ENCODE measurements around the gene TOMM70. TPM values are rescaled to one million over a fixed set of nuclear protein-coding genes. Genes with fewer than 3 reads are reported as not detected.

Gene TOMM70
- total RNA-seq, 2 donors from 2014 or later: 38.2 to 39.8 TPM

- DNase-seq (ENCODE audit: low spot score): no peak
- intact Hi-C loops (cut with DNase I): no loop called here
These were observed 12.7 kb upstream of the TOMM70 start for GRCh38 chr3:100413613-100414012.

- no peak for DNase-seq (ENCODE audit: low spot score)
- intact Hi-C loops (cut with DNase I): no loop called here
These were observed 12.2 kb upstream of the TOMM70 start for GRCh38 chr3:100412912-100413590.

- intact Hi-C loops (cut with DNase I): no loop called here
These were observed 10.4 kb upstream of the TOMM70 start for GRCh38 chr3:100411091-100411982.

GRCh38 chr3:100407977-100408532, 7.2 kb upstream of the TOMM70 start:
- DNase-seq (ENCODE audit: low spot score): no peak
- intact Hi-C loops (cut with DNase I): loop anchor here in 1 of 2 donors (2.0 kb wide), 1 partner anchor 131 kb away; no protein-coding TSS in a partner anchor

More at GRCh38 chr3:100411091-100411982, 10.4 kb upstream of the TOMM70 start:
- no peak for DNase-seq (ENCODE audit: low spot score)

GRCh38 chr3:100407164-100407563, 6.3 kb upstream of the TOMM70 start:
- no peak for DNase-seq (ENCODE audit: low spot score)
- intact Hi-C loops (cut with DNase I): no loop called here

- intact Hi-C loops (cut with DNase I): no loop called here
- no peak for DNase-seq (ENCODE audit: low spot score)
These were observed 3.3 kb upstream of the TOMM70 start for GRCh38 chr3:100404250-100404548.

GRCh38 chr3:100403362-100404249, 2.7 kb upstream of the TOMM70 start:
- no peak for DNase-seq (ENCODE audit: low spot score)
- intact Hi-C loops (cut with DNase I): no loop called here

GRCh38 chr3:100402891-100403290, 2.0 kb upstream of the TOMM70 start:
- DNase-seq (ENCODE audit: low spot score): no peak
- intact Hi-C loops (cut with DNase I): no loop called here

GRCh38 chr3:100402256-100402655, 1.4 kb upstream of the TOMM70 start:
- DNase-seq (ENCODE audit: low spot score): no peak
- intact Hi-C loops (cut with DNase I): no loop called here

- peak; percentile 83 for DNase-seq (ENCODE audit: low spot score)
- intact Hi-C loops (cut with DNase I): no loop called here
These were observed 769 bp upstream of the TOMM70 start for GRCh38 chr3:100401674-100402041.

GRCh38 chr3:100400419-100400779, 490 bp downstream of the TOMM70 start:
- intact Hi-C loops (cut with DNase I): no loop called here
- peak; percentile 79 for DNase-seq (ENCODE audit: low spot score)

GRCh38 chr3:100399341-100400071, 1.4 kb downstream of the TOMM70 start:
- no peak for DNase-seq (ENCODE audit: low spot score)
- intact Hi-C loops (cut with DNase I): no loop called here

- intact Hi-C loops (cut with DNase I): no loop called here
- DNase-seq (ENCODE audit: low spot score): no peak
These were observed 3.9 kb downstream of the TOMM70 start for GRCh38 chr3:100396967-100397366.

- intact Hi-C loops (cut with DNase I): no loop called here
- no peak for DNase-seq (ENCODE audit: low spot score)
These were observed 5.0 kb downstream of the TOMM70 start for GRCh38 chr3:100395679-100396431.

GRCh38 chr3:100389025-100389424, 11.9 kb downstream of the TOMM70 start:
- intact Hi-C loops (cut with DNase I): no loop called here
- no peak for DNase-seq (ENCODE audit: low spot score)

GRCh38 chr3:100386437-100387074, 14.3 kb downstream of the TOMM70 start:
- intact Hi-C loops (cut with DNase I): no loop called here
- no peak for DNase-seq (ENCODE audit: low spot score)

GRCh38 chr3:100384733-100385525, 16.0 kb downstream of the TOMM70 start:
- intact Hi-C loops (cut with DNase I): no loop called here
- DNase-seq (ENCODE audit: low spot score): no peak

Data from posterior vena cava (tissue), 2 donors.